ENCODE measurements around the gene KDM3A. TPM values are rescaled to one million over a fixed set of nuclear protein-coding genes. Genes with fewer than 3 reads are reported as not detected.

The KDM3A gene
- polyA plus RNA-seq, 1 of the 3 experiments (the other 2 are of a cell fraction): 13.7 TPM

- Histone ChIP-seq H3F3A (replicated peaks; ENCODE audit: insufficient read depth) (peaks cover 5% of the 10 kb centered on the region), H3K9ac (no peak overlapping the region), H3K79me2 (ENCODE audit: insufficient read depth) (no peaks in the 10 kb centered on the region), H4K20me1 (ENCODE audit: insufficient read depth) (no peaks in the 10 kb centered on the region), H3K9me2 (no peaks in the 10 kb centered on the region), H3K36me3 (replicated peaks in 1 of 2; ENCODE audit: control insufficient read depth in 1 of 2, insufficient read depth in 2 of 2, low read length in 1 of 2) (peaks cover 87 to 99% of the 10 kb centered on the region in 2 experiments), H3K27me3 (ENCODE audit: insufficient read depth) (no peaks in the 10 kb centered on the region), H3K4me3 (ENCODE audit: low read depth in 2 of 2, low read length in 1 of 2) (no peak overlapping the region), H3K9me3 (no peaks in the 10 kb centered on the region), H3K4me2 (no peak overlapping the region), H2AFZ (ENCODE audit: low read depth) (no peak overlapping the region), H3K27ac (ENCODE audit: low read depth in 2 of 2, low read length in 1 of 2) (no peak overlapping the region), H3K4me1 (ENCODE audit: control insufficient read depth in 1 of 2, insufficient read depth in 2 of 2, low read depth in 1 of 2, low read length in 1 of 2) (no peaks in the 10 kb centered on the region)
- TF ChIP-seq NRF1 (IDR thresholded peaks at IDR 0.05; ENCODE audit: low read depth, low read length) (no peak), CHD2 (IDR thresholded peaks at IDR 0.05; ENCODE audit: low read length, partially characterized antibody) (no peak), EZH2phosphoT487 (IDR thresholded peaks at IDR 0.05; ENCODE audit: borderline replicate concordance, low read depth) (no peak), TCF12 (IDR thresholded peaks at IDR 0.05) (no peak), RXRA (IDR thresholded peaks at IDR 0.05; ENCODE audit: borderline replicate concordance, low read depth) (no peak), SMC3 (IDR thresholded peaks at IDR 0.05; ENCODE audit: low read depth, low read length) (no peak), MEF2A (IDR thresholded peaks at IDR 0.05; ENCODE audit: borderline replicate concordance, low read depth) (no peak), CTCF (IDR thresholded peaks at IDR 0.05) (no peak), FOXJ3 (CRISPR knock-in tag; IDR thresholded peaks at IDR 0.05) (no peak), GABPA (IDR thresholded peaks at IDR 0.05; ENCODE audit: low read depth) (no peak), RCOR1 (IDR thresholded peaks at IDR 0.05; ENCODE audit: low read length) (no peak), FOSL2 (IDR thresholded peaks at IDR 0.05; ENCODE audit: borderline replicate concordance, low read depth) (no peak), ELF1 (IDR thresholded peaks at IDR 0.05) (no peak)
- TF ChIP-seq, protein P1, sequence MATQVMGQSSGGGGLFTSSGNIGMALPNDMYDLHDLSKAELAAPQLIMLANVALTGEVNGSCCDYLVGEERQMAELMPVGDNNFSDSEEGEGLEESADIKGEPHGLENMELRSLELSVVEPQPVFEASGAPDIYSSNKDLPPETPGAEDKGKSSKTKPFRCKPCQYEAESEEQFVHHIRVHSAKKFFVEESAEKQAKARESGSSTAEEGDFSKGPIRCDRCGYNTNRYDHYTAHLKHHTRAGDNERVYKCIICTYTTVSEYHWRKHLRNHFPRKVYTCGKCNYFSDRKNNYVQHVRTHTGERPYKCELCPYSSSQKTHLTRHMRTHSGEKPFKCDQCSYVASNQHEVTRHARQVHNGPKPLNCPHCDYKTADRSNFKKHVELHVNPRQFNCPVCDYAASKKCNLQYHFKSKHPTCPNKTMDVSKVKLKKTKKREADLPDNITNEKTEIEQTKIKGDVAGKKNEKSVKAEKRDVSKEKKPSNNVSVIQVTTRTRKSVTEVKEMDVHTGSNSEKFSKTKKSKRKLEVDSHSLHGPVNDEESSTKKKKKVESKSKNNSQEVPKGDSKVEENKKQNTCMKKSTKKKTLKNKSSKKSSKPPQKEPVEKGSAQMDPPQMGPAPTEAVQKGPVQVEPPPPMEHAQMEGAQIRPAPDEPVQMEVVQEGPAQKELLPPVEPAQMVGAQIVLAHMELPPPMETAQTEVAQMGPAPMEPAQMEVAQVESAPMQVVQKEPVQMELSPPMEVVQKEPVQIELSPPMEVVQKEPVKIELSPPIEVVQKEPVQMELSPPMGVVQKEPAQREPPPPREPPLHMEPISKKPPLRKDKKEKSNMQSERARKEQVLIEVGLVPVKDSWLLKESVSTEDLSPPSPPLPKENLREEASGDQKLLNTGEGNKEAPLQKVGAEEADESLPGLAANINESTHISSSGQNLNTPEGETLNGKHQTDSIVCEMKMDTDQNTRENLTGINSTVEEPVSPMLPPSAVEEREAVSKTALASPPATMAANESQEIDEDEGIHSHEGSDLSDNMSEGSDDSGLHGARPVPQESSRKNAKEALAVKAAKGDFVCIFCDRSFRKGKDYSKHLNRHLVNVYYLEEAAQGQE (IDR thresholded peaks at IDR 0.05; ENCODE audit: low read depth, low read length): no peak
- TF ChIP-seq, protein P2, sequence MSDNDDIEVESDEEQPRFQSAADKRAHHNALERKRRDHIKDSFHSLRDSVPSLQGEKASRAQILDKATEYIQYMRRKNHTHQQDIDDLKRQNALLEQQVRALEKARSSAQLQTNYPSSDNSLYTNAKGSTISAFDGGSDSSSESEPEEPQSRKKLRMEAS (IDR thresholded peaks at IDR 0.05; ENCODE audit: low read depth): no peak
- 96% methylated on average over 3 of the region's 3 CpGs for WGBS (ENCODE audit: low lambda C conversion rate)
- ChIA-PET POLR2A (no interaction called here), CTCF (interaction anchor here (1.2 kb wide), 1 partner anchor 10 kb away, joined by 3 read pairs; no protein-coding TSS in a partner anchor)
- no peak for DNase-seq
These were observed 44.6 kb downstream of the KDM3A start for GRCh38 chr2:86485802-86486201.
